ENCODE measurements around the gene MOK. TPM values are rescaled to one million over a fixed set of nuclear protein-coding genes. Genes with fewer than 3 reads are reported as not detected.
"Not testable (repeated sequence)": the region's sequence is repeated elsewhere in the genome, so short reads cannot be mapped to it uniquely, and the experiment has no call there.

The MOK gene
- total RNA-seq, 1 donor from 2014 or later, result 38.7 TPM

DNA sequence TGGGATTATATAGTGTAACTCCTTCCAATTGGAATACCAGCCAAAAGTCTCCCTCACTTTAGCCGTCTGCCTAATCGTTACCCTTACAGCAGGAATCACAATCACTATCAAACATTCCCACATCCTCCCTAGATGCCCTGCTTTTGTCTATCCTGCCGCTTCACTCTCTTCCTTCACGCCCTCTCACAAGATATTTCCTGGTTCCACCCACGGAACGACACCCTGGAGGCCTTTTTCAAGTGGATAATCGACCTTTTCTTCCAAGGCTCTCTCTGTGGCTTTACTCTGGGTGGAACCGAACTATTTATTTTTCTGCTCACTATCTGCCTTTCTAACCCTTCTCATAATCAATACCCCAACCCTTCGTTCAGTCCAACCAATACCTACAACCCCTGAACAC lies 58.9 kb downstream of the MOK start:
- Mint-ChIP-seq H3K36me3 (ENCODE audit: insufficient read depth) (no peaks in the 10 kb centered on the region), H3K4me1 (ENCODE audit: low read depth) (peaks cover 4% of the 10 kb centered on the region), H3K27me3 (no peaks in the 10 kb centered on the region), H3K9me3 (ENCODE audit: low read depth) (no peaks in the 10 kb centered on the region), H3K4me3 (ENCODE audit: low read depth) (no peak overlapping the region), H3K27ac (no peak overlapping the region)
- no peak for DNase-seq (ENCODE audit: low spot score, unreplicated experiment)
- TF ChIP-seq, protein P1, sequence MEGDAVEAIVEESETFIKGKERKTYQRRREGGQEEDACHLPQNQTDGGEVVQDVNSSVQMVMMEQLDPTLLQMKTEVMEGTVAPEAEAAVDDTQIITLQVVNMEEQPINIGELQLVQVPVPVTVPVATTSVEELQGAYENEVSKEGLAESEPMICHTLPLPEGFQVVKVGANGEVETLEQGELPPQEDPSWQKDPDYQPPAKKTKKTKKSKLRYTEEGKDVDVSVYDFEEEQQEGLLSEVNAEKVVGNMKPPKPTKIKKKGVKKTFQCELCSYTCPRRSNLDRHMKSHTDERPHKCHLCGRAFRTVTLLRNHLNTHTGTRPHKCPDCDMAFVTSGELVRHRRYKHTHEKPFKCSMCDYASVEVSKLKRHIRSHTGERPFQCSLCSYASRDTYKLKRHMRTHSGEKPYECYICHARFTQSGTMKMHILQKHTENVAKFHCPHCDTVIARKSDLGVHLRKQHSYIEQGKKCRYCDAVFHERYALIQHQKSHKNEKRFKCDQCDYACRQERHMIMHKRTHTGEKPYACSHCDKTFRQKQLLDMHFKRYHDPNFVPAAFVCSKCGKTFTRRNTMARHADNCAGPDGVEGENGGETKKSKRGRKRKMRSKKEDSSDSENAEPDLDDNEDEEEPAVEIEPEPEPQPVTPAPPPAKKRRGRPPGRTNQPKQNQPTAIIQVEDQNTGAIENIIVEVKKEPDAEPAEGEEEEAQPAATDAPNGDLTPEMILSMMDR (IDR thresholded peaks at IDR 0.05; ENCODE audit: unreplicated experiment), result no peak

GRCh38 chr14:102243795-102244194 lies 61.2 kb downstream of the MOK start:
- H3K9me3 Mint-ChIP-seq (ENCODE audit: low read depth); H3K27ac Mint-ChIP-seq; H3K27me3 Mint-ChIP-seq; H3K4me3 Mint-ChIP-seq (ENCODE audit: low read depth); H3K36me3 Mint-ChIP-seq (ENCODE audit: insufficient read depth); H3K4me1 Mint-ChIP-seq (ENCODE audit: low read depth); DNase-seq (ENCODE audit: low spot score, unreplicated experiment): not testable (repeated sequence)

GRCh38 chr14:102241147-102241546 lies 63.8 kb downstream of the MOK start:
- TF ChIP-seq, protein P1 (IDR thresholded peaks at IDR 0.05; ENCODE audit: unreplicated experiment), result no peak
- DNase-seq (ENCODE audit: low spot score, unreplicated experiment), result no peak
- Mint-ChIP-seq H3K27me3 (no peaks in the 10 kb centered on the region), H3K36me3 (ENCODE audit: insufficient read depth) (no peaks in the 10 kb centered on the region), H3K27ac (no peak overlapping the region), H3K4me1 (ENCODE audit: low read depth) (no peaks in the 10 kb centered on the region), H3K4me3 (ENCODE audit: low read depth) (no peak overlapping the region), H3K9me3 (ENCODE audit: low read depth) (no peaks in the 10 kb centered on the region)

- H3K4me1 Mint-ChIP-seq (ENCODE audit: low read depth); H3K27me3 Mint-ChIP-seq; DNase-seq (ENCODE audit: low spot score, unreplicated experiment); H3K36me3 Mint-ChIP-seq (ENCODE audit: insufficient read depth); H3K4me3 Mint-ChIP-seq (ENCODE audit: low read depth); H3K9me3 Mint-ChIP-seq (ENCODE audit: low read depth): not testable (repeated sequence)
- H3K27ac Mint-ChIP-seq, result peak overlapping the region; percentile 22
Measured at GRCh38 chr14:102240481-102240880, 64.5 kb downstream of the MOK start.

- DNase-seq (ENCODE audit: low spot score, unreplicated experiment), result no peak
- no peaks in the 10 kb centered on the region for H3K9me3 Mint-ChIP-seq (ENCODE audit: low read depth)
- no peaks in the 10 kb centered on the region for H3K27me3 Mint-ChIP-seq
- TF ChIP-seq, protein P1 (IDR thresholded peaks at IDR 0.05; ENCODE audit: unreplicated experiment), result no peak
- H3K4me3 Mint-ChIP-seq (ENCODE audit: low read depth), result no peak overlapping the region
- H3K4me1 Mint-ChIP-seq (ENCODE audit: low read depth), result no peaks in the 10 kb centered on the region
- H3K36me3 Mint-ChIP-seq (ENCODE audit: insufficient read depth), result no peaks in the 10 kb centered on the region
- H3K27ac Mint-ChIP-seq, result no peak overlapping the region
Measured at GRCh38 chr14:102239231-102239630, 65.7 kb downstream of the MOK start.

GRCh38 chr14:102238766-102239165 lies 66.2 kb downstream of the MOK start:
- Mint-ChIP-seq H3K27me3 (no peaks in the 10 kb centered on the region), H3K27ac (no peak overlapping the region), H3K9me3 (ENCODE audit: low read depth) (no peaks in the 10 kb centered on the region), H3K36me3 (ENCODE audit: insufficient read depth) (no peaks in the 10 kb centered on the region), H3K4me1 (ENCODE audit: low read depth) (no peaks in the 10 kb centered on the region), H3K4me3 (ENCODE audit: low read depth) (no peak overlapping the region)
- TF ChIP-seq, protein P1 (IDR thresholded peaks at IDR 0.05; ENCODE audit: unreplicated experiment), result no peak
- DNase-seq (ENCODE audit: low spot score, unreplicated experiment), result no peak

Measured in progenitor cell of endocrine pancreas (in vitro differentiated cells).